Fibroblast of lung (primary cell): Measurements from ENCODE around the gene KLF15. TPM values are rescaled to one million over a fixed set of nuclear protein-coding genes. Genes with fewer than 3 reads are reported as not detected.

Experiments used
- DNase-seq, 2 donors: peaks; one replicate each; pipeline versions ENCODE4 v3.0.0 to v3.0.0-alpha.2; 2010; ENCODE audit warnings: low read depth in 2 of 2
- H2AFZ ChIP-seq: 2 replicates; pipeline ENCODE4 v1.5.1; 2012; ENCODE audit warnings: low read length, control low read depth, inconsistent platforms
- H3K27ac ChIP-seq: 2 replicates; pipeline ENCODE4 v1.5.1; 2011; ENCODE audit warnings: low read length, control low read depth; ENCODE audit not compliant: insufficient read depth
- H3K27me3 ChIP-seq: 2 replicates; pipeline ENCODE4 v1.5.1; 2011; ENCODE audit warnings: mild to moderate bottlenecking, low read length; ENCODE audit not compliant: control insufficient read depth, insufficient read depth
- H3K36me3 ChIP-seq: 2 replicates; pipeline ENCODE4 v1.5.1; 2011; ENCODE audit warnings: low read length; ENCODE audit not compliant: control insufficient read depth, insufficient read depth
- H3K4me1 ChIP-seq: 2 replicates; pipeline ENCODE4 v1.5.1; 2011; ENCODE audit warnings: low read length; ENCODE audit not compliant: control insufficient read depth, insufficient read depth; ENCODE audit errors: extremely low read depth
- H3K4me2 ChIP-seq: 2 replicates; pipeline ENCODE4 v1.5.1; 2011; ENCODE audit warnings: low read length, control low read depth; ENCODE audit not compliant: insufficient read depth; ENCODE audit errors: extremely low read depth
- H3K4me3 ChIP-seq, 4 experiments: fragments of 200-600 bp in 1 of 4; sonication (generic) in 1 of 4; replicated peaks in 1 of 4; 2 replicates each; pipeline ENCODE4 v1.5.1; 2011 to 2016; ENCODE audit warnings: low read length in 4 of 4, low read depth in 3 of 4, mild to moderate bottlenecking in 3 of 4, control low read depth in 2 of 4, inconsistent platforms in 1 of 4, mixed read lengths in 1 of 4; ENCODE audit not compliant: insufficient read depth in 1 of 4; ENCODE audit errors: control extremely low read depth in 1 of 4
- H3K79me2 ChIP-seq: 2 replicates; pipeline ENCODE4 v1.5.1; 2012; ENCODE audit warnings: mild to moderate bottlenecking, low read length, inconsistent platforms; ENCODE audit not compliant: control insufficient read depth, insufficient read depth
- H3K9ac ChIP-seq: 2 replicates; pipeline ENCODE4 v1.5.1; 2011; ENCODE audit warnings: mild to moderate bottlenecking, low read length, control low read depth; ENCODE audit not compliant: insufficient read depth
- H3K9me3 ChIP-seq: 2 replicates; pipeline ENCODE4 v1.5.1; 2012; ENCODE audit warnings: low read depth, low read length; ENCODE audit not compliant: control insufficient read depth, insufficient read depth
- H4K20me1 ChIP-seq: 2 replicates; pipeline ENCODE4 v1.5.1; 2011; ENCODE audit warnings: low read length; ENCODE audit not compliant: control insufficient read depth, insufficient read depth; ENCODE audit errors: extremely low read depth
- CTCF ChIP-seq, 2 donors: IDR thresholded peaks in 1 of 2; conservative IDR thresholded peaks in 1 of 2; 1 replicate in 1 of 2; 2 replicates in 1 of 2; pipeline ENCODE4 v1.5.1; 2011 to 2012; ENCODE audit warnings: low read length in 2 of 2, control low read depth in 1 of 2, inconsistent platforms in 1 of 2, low read depth in 1 of 2, mild to moderate bottlenecking in 1 of 2
- EZH2 ChIP-seq: IDR thresholded peaks from 2 replicates; pipeline ENCODE4 v1.5.1; 2012; ENCODE audit warnings: low read length, control low read depth, mild to moderate bottlenecking; ENCODE audit errors: missing control alignments
- polyA plus RNA-seq, 2 donors: library from polyadenylated mRNA; depleted of rRNA in 1 of 2; stranded (reverse) in 1 of 2; unstranded in 1 of 2; fragments of >200 nt; gene quantifications; 2 replicates each; pipeline ENCODE4 v1.2.1, GENCODE V29; 2011 to 2012; ENCODE audit warnings: missing spikeins in 1 of 2
- total RNA-seq: library from RNA; depleted of rRNA; stranded (reverse); fragments of >200 nt; gene quantifications from 2 replicates; pipeline ENCODE4 v1.2.1, GENCODE V29; 2014

Gene KLF15
- total and polyA plus RNA-seq, 2 donors (not counting 1 experiment from before 2014, with no cell fraction given) = 0.15 to 4.1 TPM

DNA sequence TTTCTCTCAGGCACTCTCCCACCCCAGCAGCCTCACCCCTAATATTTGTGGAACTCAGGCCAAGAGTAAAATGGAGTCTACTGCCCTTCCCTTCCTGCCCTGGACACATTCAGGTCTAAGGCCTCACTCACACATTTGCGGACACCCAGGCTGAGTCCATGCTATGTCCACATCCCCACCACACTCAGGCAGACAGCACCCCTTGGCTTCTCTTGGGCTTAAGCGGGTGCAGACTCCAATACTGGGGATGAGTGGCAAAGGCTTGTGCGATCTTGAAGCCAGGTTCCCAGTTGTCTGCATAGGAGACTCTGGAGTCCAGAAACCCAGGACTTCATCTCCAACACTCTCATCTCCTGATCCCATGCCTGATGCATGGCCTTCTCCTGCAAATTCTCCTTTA, 20.0 kb upstream of the KLF15 start:
- no peak overlapping the region for H3K27ac ChIP-seq
- H3K9ac ChIP-seq = no peak overlapping the region
- no peaks in the 10 kb centered on the region for H3K9me3 ChIP-seq
- H3K4me2 ChIP-seq = no peak overlapping the region
- H4K20me1 ChIP-seq = no peaks in the 10 kb centered on the region
- DNase-seq = no peak
- no peaks in the 10 kb centered on the region for H3K27me3 ChIP-seq
- no peak for TF ChIP-seq EZH2
- TF ChIP-seq CTCF (conservative IDR thresholded peaks at IDR 0.05 in 1 of 2, IDR thresholded peaks at IDR 0.05 in 1 of 2; ENCODE audit: low read depth in 1 of 2, low read length in 2 of 2) = no peak
- H3K4me1 ChIP-seq = no peaks in the 10 kb centered on the region
- no peak overlapping the region for H3K4me3 ChIP-seq
- H3K36me3 ChIP-seq = no peaks in the 10 kb centered on the region
- no peak overlapping the region for H2AFZ ChIP-seq
- H3K79me2 ChIP-seq = no peaks in the 10 kb centered on the region

DNA sequence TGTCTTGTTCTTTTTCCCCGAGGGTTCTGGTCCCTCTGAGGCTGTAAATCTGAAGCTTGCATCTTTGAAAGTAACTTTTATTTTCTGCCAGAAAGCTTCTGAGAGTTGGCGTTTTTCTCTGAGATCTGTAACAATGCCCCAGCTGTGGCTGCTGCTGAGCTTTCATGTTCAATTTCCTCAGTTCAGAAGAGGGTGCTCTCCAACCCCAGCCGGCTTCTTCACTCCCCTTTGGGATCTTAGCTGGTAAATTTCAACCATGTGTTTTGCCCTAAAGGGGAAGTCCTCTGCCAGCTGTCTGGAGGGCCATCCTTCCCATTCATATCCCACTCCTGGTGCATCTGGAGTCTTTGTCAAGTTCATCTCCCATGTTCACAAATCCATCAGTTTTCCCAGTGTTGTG, 19.2 kb upstream of the KLF15 start:
- Histone ChIP-seq H3K4me3 (no peak overlapping the region), H3K4me2 (no peak overlapping the region)
- no peak for DNase-seq

DNA sequence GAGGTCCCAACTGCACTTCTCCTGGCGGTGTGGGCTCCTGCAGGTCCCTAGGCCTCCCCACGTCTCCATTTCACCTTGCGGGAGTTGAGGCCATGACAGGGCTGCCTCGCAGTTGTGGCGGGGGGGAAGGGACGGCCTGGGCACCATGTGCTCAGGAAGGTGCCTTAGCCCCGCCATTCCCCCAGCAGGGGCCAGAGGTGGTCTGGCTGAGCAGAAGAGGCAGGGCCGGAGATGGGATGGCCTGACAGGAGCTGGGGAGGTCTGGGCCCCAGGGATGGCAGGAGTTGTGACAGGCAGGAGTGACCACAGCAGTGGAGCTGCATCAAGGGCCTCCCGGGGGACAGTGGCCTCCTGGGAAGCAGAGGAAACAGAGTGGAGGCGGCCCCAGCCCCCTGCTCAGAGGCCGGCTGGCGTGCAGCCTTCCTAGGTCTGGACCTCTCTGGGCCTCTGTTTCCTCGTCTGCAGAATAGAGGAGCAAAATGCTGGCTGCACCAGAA, 18.7 kb upstream of the KLF15 start:
- no peaks in the 10 kb centered on the region for H3K4me1 ChIP-seq
- H3K27me3 ChIP-seq = no peaks in the 10 kb centered on the region
- no peaks in the 10 kb centered on the region for H3K36me3 ChIP-seq
- no peaks in the 10 kb centered on the region for H3K9me3 ChIP-seq
- no peak overlapping the region for H3K4me2 ChIP-seq
- no peak overlapping the region for H3K9ac ChIP-seq
- H3K4me3 ChIP-seq = no peak overlapping the region
- H3K27ac ChIP-seq = no peak overlapping the region
- no peak for DNase-seq
- H4K20me1 ChIP-seq = no peaks in the 10 kb centered on the region
- no peaks in the 10 kb centered on the region for H3K79me2 ChIP-seq
- no peak overlapping the region for H2AFZ ChIP-seq
- TF ChIP-seq CTCF (conservative IDR thresholded peaks at IDR 0.05 in 1 of 2, IDR thresholded peaks at IDR 0.05 in 1 of 2; ENCODE audit: low read depth in 1 of 2, low read length in 2 of 2) (no peak), EZH2 (no peak)

More for the DNA sequence above, 19.2 kb upstream of the KLF15 start:
- H3K9me3 ChIP-seq = no peaks in the 10 kb centered on the region
- no peaks in the 10 kb centered on the region for H3K27me3 ChIP-seq
- H3K79me2 ChIP-seq = no peaks in the 10 kb centered on the region
- no peaks in the 10 kb centered on the region for H3K36me3 ChIP-seq
- H4K20me1 ChIP-seq = no peaks in the 10 kb centered on the region
- H3K9ac ChIP-seq = no peak overlapping the region
- no peak overlapping the region for H2AFZ ChIP-seq
- no peaks in the 10 kb centered on the region for H3K4me1 ChIP-seq
- TF ChIP-seq EZH2 (no peak), CTCF (conservative IDR thresholded peaks at IDR 0.05 in 1 of 2, IDR thresholded peaks at IDR 0.05 in 1 of 2; ENCODE audit: low read depth in 1 of 2, low read length in 2 of 2) (no peak)
- H3K27ac ChIP-seq = no peak overlapping the region
